HL-60 (cell line): Measurements from ENCODE around the gene FAM78A.
A peak's percentile ranks its signal among the peaks of the same experiment; 100 is the strongest.

Experiments used
- DNase-seq, 2 experiments: peaks; one replicate each; pipeline ENCODE4 v3.0.0-alpha.2; 2010 to 2020; ENCODE audit warnings: low read depth in 1 of 2, low spot score in 1 of 2
- H3K27ac ChIP-seq: fragments of 250-450 bp; sonication (Bioruptor Pico); replicated peaks from 2 replicates; pipeline ENCODE4 v1.5.1; 2020; ENCODE audit warnings: mild to moderate bottlenecking, moderate library complexity
- H3K27me3 ChIP-seq: fragments of 250-450 bp; sonication (Bioruptor Pico); 2 replicates; pipeline ENCODE4 v1.5.1; 2021; ENCODE audit warnings: mild to moderate bottlenecking, moderate library complexity; ENCODE audit not compliant: insufficient read depth, poor library complexity, severe bottlenecking
- H3K4me3 ChIP-seq: replicated peaks from 2 replicates; pipeline ENCODE4 v1.5.1; 2011; ENCODE audit warnings: mild to moderate bottlenecking, control low read depth, low read length; ENCODE audit not compliant: insufficient read depth
- GABPA ChIP-seq: IDR thresholded peaks from 2 replicates; pipeline ENCODE4 v1.6.1; 2012; ENCODE audit warnings: low read depth
- POLR2AphosphoS5 ChIP-seq: IDR thresholded peaks from 2 replicates; pipeline ENCODE4 v1.6.1; 2012; ENCODE audit warnings: low read depth
- REST ChIP-seq: IDR thresholded peaks from 2 replicates; pipeline ENCODE4 v1.6.1; 2012; ENCODE audit warnings: low read depth; ENCODE audit not compliant: insufficient replicate concordance
- SPI1 ChIP-seq: IDR thresholded peaks from 2 replicates; pipeline ENCODE4 v1.6.1; 2012; ENCODE audit warnings: low read depth, mild to moderate bottlenecking, borderline replicate concordance
- TF ChIP-seq, protein P1 (sequence below): IDR thresholded peaks from one replicate; pipeline ENCODE4 v1.5.1; 2011; ENCODE audit warnings: low read length, control low read depth, inconsistent platforms; ENCODE audit not compliant: insufficient read depth

Gene FAM78A

DNA sequence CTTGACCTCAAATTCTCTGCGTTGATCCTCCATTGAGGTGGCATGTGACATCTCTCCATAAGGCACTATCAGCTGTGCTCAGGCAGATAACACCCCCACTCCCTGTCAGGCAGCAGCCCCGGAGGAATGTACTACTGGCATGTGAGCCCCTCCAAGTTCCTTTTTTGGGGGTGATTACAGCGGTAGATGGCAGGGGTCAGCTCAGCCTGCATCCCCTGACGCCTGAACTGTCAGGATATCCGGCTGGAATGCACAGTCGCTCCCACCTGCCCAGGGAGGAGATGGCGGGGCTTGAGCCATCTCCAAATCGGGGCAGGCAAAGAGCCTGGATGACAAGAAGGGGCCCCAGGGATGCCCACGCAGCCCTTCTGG lies 40.8 kb downstream of the FAM78A start:
- no peak for DNase-seq
- TF ChIP-seq POLR2AphosphoS5 (peak; percentile 37; the same call in 1 of the 2 replicates), GABPA (no peak)
- no peak overlapping the region for H3K4me3 ChIP-seq
- no peak overlapping the region for H3K27ac ChIP-seq
- H3K27me3 ChIP-seq: no peaks in the 10 kb centered on the region

- no peak for DNase-seq
- Histone ChIP-seq H3K27me3 (no peaks in the 10 kb centered on the region), H3K4me3 (no peak overlapping the region), H3K27ac (no peak overlapping the region)
- TF ChIP-seq, protein P1, sequence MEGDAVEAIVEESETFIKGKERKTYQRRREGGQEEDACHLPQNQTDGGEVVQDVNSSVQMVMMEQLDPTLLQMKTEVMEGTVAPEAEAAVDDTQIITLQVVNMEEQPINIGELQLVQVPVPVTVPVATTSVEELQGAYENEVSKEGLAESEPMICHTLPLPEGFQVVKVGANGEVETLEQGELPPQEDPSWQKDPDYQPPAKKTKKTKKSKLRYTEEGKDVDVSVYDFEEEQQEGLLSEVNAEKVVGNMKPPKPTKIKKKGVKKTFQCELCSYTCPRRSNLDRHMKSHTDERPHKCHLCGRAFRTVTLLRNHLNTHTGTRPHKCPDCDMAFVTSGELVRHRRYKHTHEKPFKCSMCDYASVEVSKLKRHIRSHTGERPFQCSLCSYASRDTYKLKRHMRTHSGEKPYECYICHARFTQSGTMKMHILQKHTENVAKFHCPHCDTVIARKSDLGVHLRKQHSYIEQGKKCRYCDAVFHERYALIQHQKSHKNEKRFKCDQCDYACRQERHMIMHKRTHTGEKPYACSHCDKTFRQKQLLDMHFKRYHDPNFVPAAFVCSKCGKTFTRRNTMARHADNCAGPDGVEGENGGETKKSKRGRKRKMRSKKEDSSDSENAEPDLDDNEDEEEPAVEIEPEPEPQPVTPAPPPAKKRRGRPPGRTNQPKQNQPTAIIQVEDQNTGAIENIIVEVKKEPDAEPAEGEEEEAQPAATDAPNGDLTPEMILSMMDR: no peak
- TF ChIP-seq REST: no peak
- no peak for TF ChIP-seq GABPA
- no peak for TF ChIP-seq SPI1
- no peak for TF ChIP-seq POLR2AphosphoS5
Measured at GRCh38 chr9:131234799-131235479, 41.4 kb downstream of the FAM78A start.

- no peak for DNase-seq
- Histone ChIP-seq H3K27ac (no peak overlapping the region), H3K27me3 (no peaks in the 10 kb centered on the region), H3K4me3 (no peak overlapping the region)
- TF ChIP-seq, protein P1: no peak
- TF ChIP-seq POLR2AphosphoS5: no peak
- no peak for TF ChIP-seq SPI1
- no peak for TF ChIP-seq GABPA
- TF ChIP-seq REST: no peak
Measured at GRCh38 chr9:131233995-131234394, 42.3 kb downstream of the FAM78A start.

- TF ChIP-seq SPI1 (no peak), REST (no peak), POLR2AphosphoS5 (no peak), GABPA (no peak)
- TF ChIP-seq, protein P1: no peak
- no peak for DNase-seq
- no peak overlapping the region for H3K4me3 ChIP-seq
- no peaks in the 10 kb centered on the region for H3K27me3 ChIP-seq
- H3K27ac ChIP-seq: no peak overlapping the region
Measured at GRCh38 chr9:131233556-131233955, 42.8 kb downstream of the FAM78A start.
